Tibial nerve (tissue), 4 donors: ENCODE data around the gene ARHGAP15. TPM values are rescaled to one million over a fixed set of nuclear protein-coding genes. Genes with fewer than 3 reads are reported as not detected.

Experiments used
- DNase-seq, 2 donors: peaks; one replicate each; pipeline ENCODE4 v3.0.0-alpha.2; 2019; ENCODE audit warnings: low spot score in 2 of 2
- H3K27ac ChIP-seq, 4 donors: fragments of 200-600 bp; sonication (generic) in 3 of 4; one replicate each; pipeline ENCODE4 v1.5.1; 2017 to 2019; ENCODE audit warnings: mild to moderate bottlenecking in 1 of 4
- H3K27me3 ChIP-seq, 2 donors: fragments of 200-600 bp; sonication (generic) in 1 of 2; one replicate each; pipeline versions ENCODE4 v1.5.1 to v1.6.0; 2017 to 2019
- H3K36me3 ChIP-seq, 3 donors: fragments of 200-600 bp; sonication (generic); one replicate each; pipeline ENCODE4 v1.5.1; 2018 to 2019
- H3K4me1 ChIP-seq, 4 donors: fragments of 200-600 bp; sonication (generic) in 3 of 4; one replicate each; pipeline ENCODE4 v1.5.1; 2017 to 2019
- H3K4me3 ChIP-seq, 4 donors: fragments of 200-600 bp; sonication (generic) in 3 of 4; one replicate each; pipeline ENCODE4 v1.5.1; 2017 to 2019; ENCODE audit warnings: mild to moderate bottlenecking in 1 of 4, moderate library complexity in 1 of 4
- H3K9me3 ChIP-seq, 4 donors: fragments of 200-600 bp; sonication (generic) in 3 of 4; one replicate each; pipeline ENCODE4 v1.5.1; 2017 to 2019
- EP300 ChIP-seq, 2 donors: sonication (generic); formaldehyde crosslinking; IDR thresholded peaks; one replicate each; pipeline ENCODE4 v1.6.1; 2017; ENCODE audit warnings: antibody characterized with exemption in 2 of 2, mild to moderate bottlenecking in 1 of 2
- POLR2A ChIP-seq, 2 donors: fragments of 450-650 bp; IDR thresholded peaks; one replicate each; pipeline ENCODE4 v1.6.1; 2017; ENCODE audit warnings: antibody characterized with exemption in 2 of 2, mild to moderate bottlenecking in 2 of 2, moderate library complexity in 2 of 2
- WGBS, 2 donors: methylation state at CpG; one replicate each; pipeline ENCODE4 v1.1.5; 2018; 5-methylcytosine and 5-hydroxymethylcytosine counted together
- total RNA-seq, 4 donors: library from RNA; depleted of rRNA; stranded (reverse); fragments of >200 nt; gene quantifications; one replicate each; pipeline ENCODE4 v1.1.0, GENCODE V29; 2016
- TF ChIP-seq, protein P1 (sequence below), 5 experiments: fragments of 200-600 bp in 3 of 5; fragments of 450-650 bp in 2 of 5; sonication (generic) in 3 of 5; IDR thresholded peaks; one replicate each; pipeline ENCODE4 v1.5.1; 2016 to 2019; ENCODE audit warnings: antibody characterized with exemption in 5 of 5, mild to moderate bottlenecking in 3 of 5, moderate library complexity in 2 of 5

ARHGAP15 gene
- total RNA-seq, 4 donors from 2014 or later: 22.6 to 47.4 (median 35.9) TPM

DNA sequence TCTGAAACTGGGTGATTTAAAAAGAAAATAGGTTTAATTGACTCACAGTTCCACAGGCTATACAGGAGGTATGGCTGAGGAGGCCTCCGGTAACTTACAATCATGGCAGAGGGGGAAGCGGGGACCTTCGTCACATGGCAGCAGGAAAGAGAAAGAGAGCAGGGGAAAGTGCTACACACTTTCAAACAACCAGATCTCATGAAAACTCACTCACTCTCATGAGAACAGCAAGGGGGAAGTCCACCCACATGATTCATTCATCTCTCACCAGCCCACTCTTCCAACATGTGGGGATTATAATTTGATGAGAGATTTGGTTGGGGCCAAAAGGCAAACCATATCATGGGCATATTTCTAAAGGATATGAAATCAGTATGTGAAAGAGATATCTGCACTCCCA is 12.0 kb upstream of the ARHGAP15 start:
- Histone ChIP-seq H3K27me3 (no peaks in the 10 kb centered on the region), H3K4me1 (no peaks in the 10 kb centered on the region), H3K27ac (no peak overlapping the region), H3K9me3 (no peaks in the 10 kb centered on the region), H3K36me3 (no peaks in the 10 kb centered on the region), H3K4me3 (no peak overlapping the region)
- TF ChIP-seq POLR2A (IDR thresholded peaks at IDR 0.05): no peak
- TF ChIP-seq, protein P1, sequence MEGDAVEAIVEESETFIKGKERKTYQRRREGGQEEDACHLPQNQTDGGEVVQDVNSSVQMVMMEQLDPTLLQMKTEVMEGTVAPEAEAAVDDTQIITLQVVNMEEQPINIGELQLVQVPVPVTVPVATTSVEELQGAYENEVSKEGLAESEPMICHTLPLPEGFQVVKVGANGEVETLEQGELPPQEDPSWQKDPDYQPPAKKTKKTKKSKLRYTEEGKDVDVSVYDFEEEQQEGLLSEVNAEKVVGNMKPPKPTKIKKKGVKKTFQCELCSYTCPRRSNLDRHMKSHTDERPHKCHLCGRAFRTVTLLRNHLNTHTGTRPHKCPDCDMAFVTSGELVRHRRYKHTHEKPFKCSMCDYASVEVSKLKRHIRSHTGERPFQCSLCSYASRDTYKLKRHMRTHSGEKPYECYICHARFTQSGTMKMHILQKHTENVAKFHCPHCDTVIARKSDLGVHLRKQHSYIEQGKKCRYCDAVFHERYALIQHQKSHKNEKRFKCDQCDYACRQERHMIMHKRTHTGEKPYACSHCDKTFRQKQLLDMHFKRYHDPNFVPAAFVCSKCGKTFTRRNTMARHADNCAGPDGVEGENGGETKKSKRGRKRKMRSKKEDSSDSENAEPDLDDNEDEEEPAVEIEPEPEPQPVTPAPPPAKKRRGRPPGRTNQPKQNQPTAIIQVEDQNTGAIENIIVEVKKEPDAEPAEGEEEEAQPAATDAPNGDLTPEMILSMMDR (IDR thresholded peaks at IDR 0.05): no peak
- no peak for TF ChIP-seq EP300 (IDR thresholded peaks at IDR 0.05)
- 95 to 96% methylated on average over 3 of the region's 3 CpGs for WGBS, 2 donors
- no peak for DNase-seq

DNA sequence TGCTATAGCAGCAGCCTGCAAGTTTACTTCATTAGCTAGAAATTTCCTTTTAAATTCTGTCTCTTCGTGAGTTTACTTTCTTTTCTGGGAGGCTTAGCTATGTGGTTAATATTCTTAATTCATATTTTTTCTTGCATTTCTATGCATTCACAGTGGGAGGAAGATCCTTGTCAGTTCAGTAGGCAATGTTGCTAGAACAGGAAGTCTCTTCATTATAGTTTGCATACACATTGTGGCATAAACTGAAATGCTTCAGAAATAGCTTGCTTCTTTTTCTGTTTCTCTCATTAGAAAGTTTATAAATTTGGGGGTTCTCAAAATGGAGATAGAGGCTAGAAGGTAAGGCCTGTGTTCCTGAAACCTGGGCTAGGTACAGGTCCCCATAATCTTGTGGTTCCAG is 8.1 kb upstream of the ARHGAP15 start:
- Histone ChIP-seq H3K36me3 (no peaks in the 10 kb centered on the region), H3K4me1 (peaks cover 0 to 5% (median 0%) of the 10 kb centered on the region in 4 donors), H3K9me3 (no peaks in the 10 kb centered on the region), H3K27ac (no peak overlapping the region), H3K4me3 (no peak overlapping the region), H3K27me3 (no peaks in the 10 kb centered on the region)
- TF ChIP-seq, protein P1 (IDR thresholded peaks at IDR 0.05): no peak
- TF ChIP-seq POLR2A (IDR thresholded peaks at IDR 0.05) (no peak), EP300 (IDR thresholded peaks at IDR 0.05) (no peak)
- DNase-seq: no peak
- 41 to 58% methylated on average over 1 of the region's 1 CpG for WGBS, 2 donors

DNA sequence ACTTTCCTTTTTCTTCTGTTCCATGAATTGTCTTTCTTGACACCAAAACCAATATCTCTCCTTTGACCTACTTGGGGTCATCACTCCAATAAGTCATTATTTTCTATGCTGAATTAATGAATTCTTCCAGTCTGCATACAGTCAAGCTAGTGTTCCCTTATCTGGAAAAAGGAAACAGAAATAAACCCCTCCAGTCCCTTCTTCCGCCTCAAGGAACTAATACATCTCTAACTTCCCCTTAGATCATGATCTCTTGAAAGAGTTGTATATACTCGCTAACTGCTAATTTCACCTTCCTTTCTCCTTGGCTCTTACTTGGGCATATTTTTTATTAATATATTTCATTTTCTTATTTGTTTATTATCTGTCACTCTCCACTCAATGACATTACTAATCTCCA is 7.3 kb upstream of the ARHGAP15 start:
- no peak for DNase-seq
- H3K36me3 ChIP-seq: no peaks in the 10 kb centered on the region
- TF ChIP-seq POLR2A (IDR thresholded peaks at IDR 0.05): no peak
- TF ChIP-seq, protein P1 (IDR thresholded peaks at IDR 0.05): no peak
- TF ChIP-seq EP300 (IDR thresholded peaks at IDR 0.05): no peak
- no peak overlapping the region for H3K27ac ChIP-seq
- peaks cover 0 to 9% (median 0%) of the 10 kb centered on the region in 4 donors for H3K4me1 ChIP-seq
- 85 to 88% methylated on average over 2 of the region's 2 CpGs for WGBS, 2 donors
- H3K9me3 ChIP-seq: no peaks in the 10 kb centered on the region
- H3K27me3 ChIP-seq: no peaks in the 10 kb centered on the region
- no peak overlapping the region for H3K4me3 ChIP-seq

DNA sequence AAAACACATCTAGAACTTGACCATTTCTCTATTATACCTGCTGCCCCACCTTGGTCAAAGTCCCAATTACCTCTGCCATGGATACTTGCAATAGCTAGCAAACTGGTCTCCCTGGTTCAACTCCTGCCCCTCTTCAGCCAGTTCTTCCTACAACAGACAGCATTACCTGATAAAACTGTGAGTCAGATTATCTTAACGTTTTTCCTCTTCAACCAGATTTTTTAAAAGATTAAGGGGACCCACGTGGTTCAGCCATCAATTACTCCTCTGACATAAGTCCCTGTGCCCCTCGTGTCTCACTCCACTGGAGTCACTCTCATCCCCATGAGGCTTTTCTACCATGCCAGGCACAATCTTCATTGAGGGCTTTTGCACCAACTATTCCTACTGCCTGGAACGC is 5.3 kb upstream of the ARHGAP15 start:
- DNase-seq: no peak
- Histone ChIP-seq H3K9me3 (no peaks in the 10 kb centered on the region), H3K4me1 (peaks cover 0 to 9% (median 2%) of the 10 kb centered on the region in 4 donors), H3K27ac (no peak overlapping the region), H3K27me3 (no peaks in the 10 kb centered on the region), H3K36me3 (no peaks in the 10 kb centered on the region), H3K4me3 (no peak overlapping the region)
- WGBS, 2 donors: 63 to 67% methylated on average over 4 of the region's 4 CpGs
- TF ChIP-seq, protein P1 (IDR thresholded peaks at IDR 0.05): no peak
- TF ChIP-seq EP300 (IDR thresholded peaks at IDR 0.05): no peak
- TF ChIP-seq POLR2A (IDR thresholded peaks at IDR 0.05): no peak

DNA sequence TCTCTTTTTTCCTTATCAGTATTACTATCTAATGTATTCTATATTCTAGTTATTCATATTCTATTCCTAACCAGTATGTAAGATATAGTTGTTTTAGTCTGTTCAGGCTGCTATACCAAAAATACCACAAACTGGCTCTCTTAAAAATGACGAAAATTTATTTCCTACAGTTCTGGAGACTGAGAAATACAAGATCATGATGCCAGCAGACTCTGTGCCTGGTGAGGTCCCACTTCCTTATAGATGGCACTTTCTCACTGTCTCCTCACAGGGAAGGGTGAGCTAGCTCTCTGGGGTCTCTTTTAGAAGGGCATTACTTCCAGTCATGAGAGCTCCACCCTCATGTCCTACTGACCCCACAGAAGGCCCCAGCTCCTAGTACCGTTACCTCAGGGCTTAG is 4.8 kb upstream of the ARHGAP15 start:
- Histone ChIP-seq H3K27me3 (no peaks in the 10 kb centered on the region), H3K4me3 (no peak overlapping the region), H3K9me3 (no peaks in the 10 kb centered on the region), H3K36me3 (no peaks in the 10 kb centered on the region), H3K4me1 (peaks cover 0 to 9% (median 2%) of the 10 kb centered on the region in 4 donors), H3K27ac (no peak overlapping the region)
- DNase-seq: no peak
- 81 to 86% methylated on average over 2 of the region's 2 CpGs for WGBS, 2 donors
- TF ChIP-seq, protein P1 (IDR thresholded peaks at IDR 0.05): no peak
- TF ChIP-seq EP300 (IDR thresholded peaks at IDR 0.05) (no peak), POLR2A (IDR thresholded peaks at IDR 0.05) (no peak)
